Neural progenitor cell (in vitro differentiated cells): ENCODE results near the gene PAPPA2.

Source experiments
- EZH2 ChIP-seq: fragments of 200-600 bp; sonication (generic); IDR thresholded peaks from 2 replicates; pipeline ENCODE4 v1.6.1; 2017; ENCODE audit warnings: antibody characterized with exemption, mild to moderate bottlenecking, moderate library complexity
- EZH2phosphoT487 ChIP-seq: fragments of 200-600 bp; sonication (generic); IDR thresholded peaks from 2 replicates; pipeline ENCODE4 v1.6.1; 2017; ENCODE audit warnings: antibody characterized with exemption
- TF ChIP-seq, protein P1 (sequence below): fragments of 200-600 bp; sonication (generic); IDR thresholded peaks from 2 replicates; pipeline ENCODE4 v1.5.1; 2017; ENCODE audit warnings: antibody characterized with exemption, mild to moderate bottlenecking

DNA sequence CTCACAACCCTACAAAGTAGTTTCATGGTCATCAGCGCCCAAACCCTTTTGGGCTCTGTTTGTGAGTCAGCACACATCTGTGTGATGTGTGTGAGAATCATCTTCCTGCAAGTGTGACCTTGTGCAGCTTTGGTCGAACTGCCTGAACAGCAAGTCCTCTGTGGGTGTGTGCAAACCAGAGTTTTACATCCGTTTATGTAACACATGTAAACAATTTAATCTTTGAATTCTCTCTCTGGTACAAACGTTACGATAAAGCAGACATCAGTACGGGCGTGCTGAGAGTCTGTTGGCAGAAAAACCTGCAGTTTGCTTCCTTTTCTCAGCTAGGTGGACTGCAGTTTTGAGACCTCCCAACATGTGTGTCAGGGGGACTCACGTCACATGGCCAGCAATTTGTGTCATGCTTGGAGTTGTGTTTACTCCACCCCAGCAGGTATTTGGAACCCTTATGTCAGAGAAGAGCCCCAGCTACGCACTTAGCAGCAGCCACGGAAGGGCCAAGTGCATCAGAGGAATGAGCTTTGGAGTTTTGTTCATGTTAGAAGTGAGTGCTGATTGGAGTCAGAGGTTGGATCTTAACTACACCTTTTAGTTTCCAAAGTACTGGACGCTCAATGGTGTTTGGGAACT is 230.8 kb downstream of the PAPPA2 start:
- TF ChIP-seq, protein P1, sequence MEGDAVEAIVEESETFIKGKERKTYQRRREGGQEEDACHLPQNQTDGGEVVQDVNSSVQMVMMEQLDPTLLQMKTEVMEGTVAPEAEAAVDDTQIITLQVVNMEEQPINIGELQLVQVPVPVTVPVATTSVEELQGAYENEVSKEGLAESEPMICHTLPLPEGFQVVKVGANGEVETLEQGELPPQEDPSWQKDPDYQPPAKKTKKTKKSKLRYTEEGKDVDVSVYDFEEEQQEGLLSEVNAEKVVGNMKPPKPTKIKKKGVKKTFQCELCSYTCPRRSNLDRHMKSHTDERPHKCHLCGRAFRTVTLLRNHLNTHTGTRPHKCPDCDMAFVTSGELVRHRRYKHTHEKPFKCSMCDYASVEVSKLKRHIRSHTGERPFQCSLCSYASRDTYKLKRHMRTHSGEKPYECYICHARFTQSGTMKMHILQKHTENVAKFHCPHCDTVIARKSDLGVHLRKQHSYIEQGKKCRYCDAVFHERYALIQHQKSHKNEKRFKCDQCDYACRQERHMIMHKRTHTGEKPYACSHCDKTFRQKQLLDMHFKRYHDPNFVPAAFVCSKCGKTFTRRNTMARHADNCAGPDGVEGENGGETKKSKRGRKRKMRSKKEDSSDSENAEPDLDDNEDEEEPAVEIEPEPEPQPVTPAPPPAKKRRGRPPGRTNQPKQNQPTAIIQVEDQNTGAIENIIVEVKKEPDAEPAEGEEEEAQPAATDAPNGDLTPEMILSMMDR: no peak
- TF ChIP-seq EZH2phosphoT487 (no peak), EZH2 (no peak)
